Osteoblast (primary cell): Measurements from ENCODE around the gene KCNT2. TPM values are rescaled to one million over a fixed set of nuclear protein-coding genes. Genes with fewer than 3 reads are reported as not detected.

ENCODE experiments used
- DNase-seq: peaks from one replicate; pipeline ENCODE4 v3.0.0; 2011; ENCODE audit warnings: low spot score, mixed read lengths; ENCODE audit not compliant: insufficient read length; ENCODE audit errors: missing footprints
- H2AFZ ChIP-seq: 2 replicates; pipeline ENCODE4 v1.6.0; 2011; ENCODE audit warnings: mild to moderate bottlenecking, low read length
- H3K27ac ChIP-seq: 2 replicates; pipeline ENCODE4 v1.5.1; 2011; ENCODE audit warnings: mild to moderate bottlenecking, low read depth, low read length, moderate library complexity
- H3K27me3 ChIP-seq: 2 replicates; pipeline ENCODE4 v1.6.0; 2012; ENCODE audit warnings: mild to moderate bottlenecking, control low read depth, inconsistent platforms, low read length, moderate library complexity; ENCODE audit not compliant: insufficient read depth
- H3K36me3 ChIP-seq: 2 replicates; pipeline ENCODE4 v1.5.1; 2011; ENCODE audit warnings: mild to moderate bottlenecking, low read length, control low read depth, moderate library complexity; ENCODE audit not compliant: insufficient read depth
- H3K4me1 ChIP-seq: 2 replicates; pipeline ENCODE4 v1.5.1; 2011; ENCODE audit warnings: mild to moderate bottlenecking, low read length, control low read depth, moderate library complexity; ENCODE audit not compliant: insufficient read depth
- H3K4me2 ChIP-seq: 2 replicates; pipeline ENCODE4 v1.6.0; 2011; ENCODE audit warnings: mild to moderate bottlenecking, low read length; ENCODE audit not compliant: insufficient read depth
- H3K4me3 ChIP-seq: fragments of 200-600 bp; sonication (generic); 3 replicates; pipeline ENCODE4 v1.5.1; 2012; ENCODE audit warnings: mild to moderate bottlenecking, low read length, inconsistent platforms; ENCODE audit not compliant: insufficient read depth
- H3K79me2 ChIP-seq: 2 replicates; pipeline ENCODE4 v1.6.0; 2012; ENCODE audit warnings: mild to moderate bottlenecking, low read length, control low read depth, inconsistent platforms; ENCODE audit not compliant: insufficient read depth
- H3K9me3 ChIP-seq: 2 replicates; pipeline ENCODE4 v1.5.1; 2011; ENCODE audit warnings: low read depth, low read length, control low read depth
- H4K20me1 ChIP-seq: 2 replicates; pipeline ENCODE4 v1.6.0; 2012; ENCODE audit warnings: mild to moderate bottlenecking, low read length, control low read depth; ENCODE audit not compliant: insufficient read depth
- CTCF ChIP-seq: IDR thresholded peaks from 2 replicates; pipeline ENCODE4 v1.5.1; 2011; ENCODE audit warnings: mild to moderate bottlenecking, low read depth, low read length, moderate library complexity; ENCODE audit errors: extremely low read depth
- total RNA-seq: library from RNA; depleted of rRNA; stranded (reverse); fragments of >200 nt; gene quantifications from 2 replicates; pipeline ENCODE4 v1.2.3, GENCODE V29; 2012

Gene KCNT2
- total RNA-seq, 1 donor: 10.5 TPM

DNA sequence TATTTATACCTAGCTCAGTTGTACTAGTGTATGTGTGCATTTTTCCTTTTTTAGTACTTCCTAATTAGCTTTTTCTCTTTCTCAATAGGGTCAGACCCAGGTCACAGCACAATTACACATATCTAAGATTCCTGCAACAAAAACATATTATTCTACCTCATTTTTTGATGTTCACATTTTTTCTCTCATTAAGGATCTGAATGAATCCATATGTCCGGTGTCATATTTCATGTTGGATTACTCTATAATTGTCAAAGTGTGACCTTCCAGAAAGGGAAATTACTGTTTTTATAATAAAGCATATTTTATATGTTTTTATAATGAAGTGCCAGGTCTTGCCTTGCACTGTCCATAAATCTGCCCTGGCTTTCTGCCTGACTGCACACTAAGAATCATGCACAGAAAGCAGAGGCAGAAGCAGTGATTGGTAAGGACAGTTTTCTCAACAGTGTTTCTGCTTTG lies 143.7 kb downstream of the KCNT2 start:
- H3K27ac ChIP-seq: no peak overlapping the region
- no peaks in the 10 kb centered on the region for H3K79me2 ChIP-seq
- H3K36me3 ChIP-seq: no peaks in the 10 kb centered on the region
- no peak overlapping the region for H3K4me3 ChIP-seq
- peaks cover 30% of the 10 kb centered on the region for H3K4me1 ChIP-seq
- DNase-seq: no peak
- no peak overlapping the region for H2AFZ ChIP-seq
- no peak for TF ChIP-seq CTCF
- no peaks in the 10 kb centered on the region for H3K27me3 ChIP-seq
- no peaks in the 10 kb centered on the region for H4K20me1 ChIP-seq
- no peaks in the 10 kb centered on the region for H3K9me3 ChIP-seq
- H3K4me2 ChIP-seq: peak overlapping the region; percentile 4

DNA sequence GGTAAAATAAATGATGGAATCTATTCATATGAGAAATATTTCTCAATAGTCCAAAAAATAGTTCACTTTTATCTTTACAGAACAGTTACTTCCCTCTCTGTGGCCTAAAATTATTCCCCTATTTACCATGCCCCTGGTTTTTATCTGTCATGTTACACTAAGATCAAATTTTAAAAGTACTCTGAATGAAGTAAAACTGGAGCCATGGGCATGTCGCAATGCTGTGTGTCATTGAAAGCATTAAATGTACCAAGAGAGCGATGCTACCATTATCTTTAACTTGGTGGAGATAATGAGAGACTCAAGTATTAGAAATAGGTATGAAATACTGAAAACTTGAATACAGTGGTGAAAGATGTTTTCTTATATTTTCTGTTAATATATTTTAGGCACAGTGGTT lies 146.2 kb downstream of the KCNT2 start:
- DNase-seq: no peak
- Histone ChIP-seq H2AFZ (no peak overlapping the region), H3K4me2 (no peak overlapping the region), H3K27me3 (no peaks in the 10 kb centered on the region), H3K4me3 (no peak overlapping the region), H3K36me3 (no peaks in the 10 kb centered on the region), H3K79me2 (no peaks in the 10 kb centered on the region), H3K9me3 (no peaks in the 10 kb centered on the region), H3K27ac (no peak overlapping the region), H4K20me1 (no peaks in the 10 kb centered on the region), H3K4me1 (peaks cover 28% of the 10 kb centered on the region)
- TF ChIP-seq CTCF: no peak

GRCh38 chr1:196461521-196461920 lies 146.7 kb downstream of the KCNT2 start:
- Histone ChIP-seq H3K4me1 (peaks cover 22% of the 10 kb centered on the region), H3K9me3 (no peaks in the 10 kb centered on the region), H3K27me3 (no peaks in the 10 kb centered on the region), H3K4me2 (no peak overlapping the region), H2AFZ (no peak overlapping the region), H3K79me2 (no peaks in the 10 kb centered on the region), H3K4me3 (no peak overlapping the region), H3K27ac (no peak overlapping the region), H4K20me1 (no peaks in the 10 kb centered on the region), H3K36me3 (no peaks in the 10 kb centered on the region)
- DNase-seq: no peak
- TF ChIP-seq CTCF: no peak

- Histone ChIP-seq H3K79me2 (no peaks in the 10 kb centered on the region), H3K9me3 (no peaks in the 10 kb centered on the region), H3K4me3 (no peak overlapping the region), H3K4me2 (no peak overlapping the region), H3K36me3 (no peaks in the 10 kb centered on the region), H3K27ac (no peak overlapping the region), H3K27me3 (no peaks in the 10 kb centered on the region), H2AFZ (no peak overlapping the region), H4K20me1 (no peaks in the 10 kb centered on the region), H3K4me1 (peaks cover 2% of the 10 kb centered on the region)
- TF ChIP-seq CTCF: no peak
- DNase-seq: no peak
These were observed 148.9 kb downstream of the KCNT2 start for GRCh38 chr1:196459383-196459782.
